A549 (cell line): ENCODE results near the gene NEUROD6.

ENCODE experiments used
- CTCF ChIP-seq: fragments of >200 bp; sonication (Bioruptor Twin); formaldehyde crosslinking; IDR thresholded peaks from 3 replicates; pipeline ENCODE4 v1.5.1; 2016
- MAX ChIP-seq: IDR thresholded peaks from 2 replicates; pipeline ENCODE4 v1.6.1; 2012
- PHF8 ChIP-seq: fragments of 200-600 bp; sonication (generic); IDR thresholded peaks from 2 replicates; pipeline ENCODE4 v1.6.1; 2016; ENCODE audit warnings: low read depth, mild to moderate bottlenecking, antibody characterized with exemption, moderate library complexity, borderline replicate concordance
- POLR2AphosphoS2 ChIP-seq: conservative IDR thresholded peaks from 2 replicates; pipeline ENCODE4 v1.6.1; 2012; ENCODE audit warnings: low read length, improper control_type of control experiment, inconsistent platforms
- RAD21 ChIP-seq, 2 experiments: fragments of >200 bp in 1 of 2; sonication (Bioruptor Twin) in 1 of 2; formaldehyde crosslinking in 1 of 2; IDR thresholded peaks in 1 of 2; conservative IDR thresholded peaks in 1 of 2; 2 replicates in 1 of 2; 3 replicates in 1 of 2; pipeline ENCODE4 v1.6.1; 2012 to 2018; ENCODE audit warnings: inconsistent platforms in 1 of 2
- RFX5 ChIP-seq: fragments of 450-650 bp; IDR thresholded peaks from 2 replicates; pipeline ENCODE4 v1.7.1; 2014; ENCODE audit warnings: antibody characterized with exemption, mild to moderate bottlenecking, moderate library complexity
- ZFP36 ChIP-seq: fragments of 450-650 bp; IDR thresholded peaks from 2 replicates; pipeline ENCODE4 v1.6.1; 2014; ENCODE audit warnings: borderline replicate concordance; ENCODE audit not compliant: partially characterized antibody

GRCh38 chr7:31305260-31305659 lies 35.3 kb downstream of the NEUROD6 start:
- no peak for TF ChIP-seq ZFP36
- TF ChIP-seq RAD21 (conservative IDR thresholded peaks at IDR 0.05 in 1 of 2, IDR thresholded peaks at IDR 0.05 in 1 of 2): no peak
- no peak for TF ChIP-seq PHF8
- TF ChIP-seq CTCF: no peak
- TF ChIP-seq MAX: no peak
- TF ChIP-seq POLR2AphosphoS2: no peak
- no peak for TF ChIP-seq RFX5
